ENCODE measurements around the gene TNS2. TPM values are rescaled to one million over a fixed set of nuclear protein-coding genes. Genes with fewer than 3 reads are reported as not detected.

Gene TNS2
- total RNA-seq, 4 donors from 2014 or later, result 48.2 to 397 (median 169) TPM

DNA sequence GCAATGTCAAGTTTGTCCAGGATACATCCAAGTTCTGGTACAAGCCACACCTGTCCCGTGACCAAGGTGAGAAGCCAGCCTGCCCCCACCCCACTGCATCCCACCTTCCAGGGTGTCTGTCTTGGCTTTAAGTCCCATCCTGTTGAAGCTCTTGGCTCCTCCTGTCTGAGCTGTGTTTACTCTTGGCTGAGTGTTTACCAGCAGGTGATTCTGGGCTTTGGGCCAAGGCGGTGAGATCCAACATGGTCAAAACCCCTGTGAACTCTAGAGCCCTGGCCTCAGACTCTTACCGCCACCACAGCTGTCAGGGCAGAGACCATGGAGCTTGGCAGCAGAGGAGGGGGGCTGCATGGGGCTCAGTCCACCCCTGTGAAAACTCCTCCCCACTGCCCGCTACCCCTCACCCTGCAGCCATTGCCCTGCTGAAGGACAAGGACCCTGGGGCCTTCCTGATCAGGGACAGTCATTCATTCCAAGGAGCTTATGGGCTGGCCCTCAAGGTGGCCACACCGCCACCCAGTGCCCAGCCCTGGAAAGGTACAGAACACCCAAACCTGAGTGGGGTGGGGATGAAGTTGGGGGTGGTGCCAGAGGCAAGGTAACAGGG lies 11.6 kb downstream of the TNS2 start:
- intact Hi-C loops (cut with DNase I; ENCODE audit: low total_unique reads), result loop anchor here (10.0 kb wide), 2 partner anchors 133 to 223 kb away; no protein-coding TSS in a partner anchor
- H3K4me1 ChIP-seq, result peaks cover 6 to 28% (median 18%) of the 10 kb centered on the region in 4 donors
- TF ChIP-seq POLR2A (IDR thresholded peaks at IDR 0.05) (no peak), POLR2AphosphoS5 (IDR thresholded peaks at IDR 0.05) (peak in 1 of 3 donors; percentile 43)
- TF ChIP-seq, protein P1, sequence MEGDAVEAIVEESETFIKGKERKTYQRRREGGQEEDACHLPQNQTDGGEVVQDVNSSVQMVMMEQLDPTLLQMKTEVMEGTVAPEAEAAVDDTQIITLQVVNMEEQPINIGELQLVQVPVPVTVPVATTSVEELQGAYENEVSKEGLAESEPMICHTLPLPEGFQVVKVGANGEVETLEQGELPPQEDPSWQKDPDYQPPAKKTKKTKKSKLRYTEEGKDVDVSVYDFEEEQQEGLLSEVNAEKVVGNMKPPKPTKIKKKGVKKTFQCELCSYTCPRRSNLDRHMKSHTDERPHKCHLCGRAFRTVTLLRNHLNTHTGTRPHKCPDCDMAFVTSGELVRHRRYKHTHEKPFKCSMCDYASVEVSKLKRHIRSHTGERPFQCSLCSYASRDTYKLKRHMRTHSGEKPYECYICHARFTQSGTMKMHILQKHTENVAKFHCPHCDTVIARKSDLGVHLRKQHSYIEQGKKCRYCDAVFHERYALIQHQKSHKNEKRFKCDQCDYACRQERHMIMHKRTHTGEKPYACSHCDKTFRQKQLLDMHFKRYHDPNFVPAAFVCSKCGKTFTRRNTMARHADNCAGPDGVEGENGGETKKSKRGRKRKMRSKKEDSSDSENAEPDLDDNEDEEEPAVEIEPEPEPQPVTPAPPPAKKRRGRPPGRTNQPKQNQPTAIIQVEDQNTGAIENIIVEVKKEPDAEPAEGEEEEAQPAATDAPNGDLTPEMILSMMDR (IDR thresholded peaks at IDR 0.05), result peak in 3 of 5 experiments; percentile 20 to 42 (median 34)
- H3K9me3 ChIP-seq, result no peaks in the 10 kb centered on the region
- peak overlapping the region in 3 of 4 donors; percentile 21 to 44 (median 36) for H3K27ac ChIP-seq
- DNase-seq, result peak; percentile 78
- H3K4me3 ChIP-seq, result no peak overlapping the region
- in situ Hi-C loops (cut with MboI; ENCODE audit: low pct_ligation_motif_present in 1 of 4, low pct_unique_long_range_greater_than_20kb in 1 of 4, low sequenced_read_pairs in 3 of 4), result loop anchor here in 3 of 4 donors (10.0 to 25.0 kb wide), 3 partner anchors 123 to 226 kb away; partner anchors contain the start of genes CSAD (in 2 of the 3), ZNF740 (in 2 of the 3), MYG1 (in 1 of the 3) and PFDN5 (in 1 of the 3)
- peaks cover 0 to 10% (median 0%) of the 10 kb centered on the region in 4 donors for H3K36me3 ChIP-seq
- WGBS, 2 donors (ENCODE audit: low coverage in 1 of 2), result 36% methylated on average over 5 of the region's 5 CpGs; no CpG with 5 or more reads in 1 of the 2 donors
- H3K27me3 ChIP-seq, result no peaks in the 10 kb centered on the region

DNA sequence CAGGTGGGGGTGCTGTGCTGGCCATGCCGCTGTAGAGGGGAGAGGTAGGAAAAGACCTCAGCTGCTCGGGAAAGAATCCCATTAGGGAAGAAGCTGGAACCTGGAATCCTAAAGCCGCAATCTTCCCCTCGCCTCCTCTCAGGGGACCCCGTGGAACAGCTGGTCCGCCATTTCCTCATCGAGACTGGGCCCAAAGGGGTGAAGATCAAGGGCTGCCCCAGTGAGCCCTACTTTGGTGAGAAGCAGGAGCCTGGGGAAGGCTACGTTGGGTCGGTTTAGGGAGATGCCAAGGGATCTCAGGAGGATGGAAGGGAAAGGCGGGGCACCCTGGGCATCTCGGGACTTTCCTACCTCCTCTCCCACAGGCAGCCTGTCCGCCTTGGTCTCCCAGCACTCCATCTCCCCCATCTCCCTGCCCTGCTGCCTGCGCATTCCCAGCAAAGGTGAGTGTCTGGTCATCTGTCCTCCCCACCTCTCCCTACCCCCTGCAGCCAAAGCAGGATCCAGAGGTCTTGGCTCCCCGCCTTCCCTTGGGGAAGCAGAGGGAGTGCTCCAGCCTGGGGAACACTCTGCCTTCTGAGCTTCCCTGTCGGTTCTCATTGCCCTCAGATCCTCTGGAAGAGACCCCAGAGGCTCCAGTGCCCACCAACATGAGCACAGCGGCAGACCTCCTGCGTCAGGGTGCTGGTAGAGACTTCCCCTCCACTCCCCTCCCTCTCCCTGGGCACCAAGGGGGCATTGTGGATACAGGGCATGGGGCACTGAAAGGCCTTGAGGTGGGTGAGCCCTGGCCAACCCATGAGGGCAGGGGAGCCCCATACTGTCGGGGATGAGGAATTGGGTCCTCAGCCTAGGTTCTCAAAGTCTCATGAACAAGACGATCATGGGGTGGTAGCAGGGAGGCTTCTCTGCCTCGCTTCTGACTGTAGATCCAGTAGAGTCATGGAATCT lies 12.4 kb downstream of the TNS2 start:
- no peak for DNase-seq
- Histone ChIP-seq H3K4me1 (peaks cover 6 to 28% (median 18%) of the 10 kb centered on the region in 4 donors), H3K9me3 (no peaks in the 10 kb centered on the region), H3K27me3 (no peaks in the 10 kb centered on the region), H3K27ac (peak overlapping the region in 2 of 4 donors; percentile 36 to 44), H3K4me3 (no peak overlapping the region), H3K36me3 (peaks cover 0 to 10% (median 0%) of the 10 kb centered on the region in 4 donors)
- intact Hi-C loops (cut with DNase I; ENCODE audit: low total_unique reads) (loop anchor here (10.0 kb wide), 2 partner anchors 133 to 223 kb away; no protein-coding TSS in a partner anchor), in situ Hi-C loops (cut with MboI; ENCODE audit: low pct_ligation_motif_present in 1 of 4, low pct_unique_long_range_greater_than_20kb in 1 of 4, low sequenced_read_pairs in 3 of 4) (loop anchor here in 3 of 4 donors (10.0 to 25.0 kb wide), 3 partner anchors 123 to 225 kb away; partner anchors contain the start of genes CSAD (in 2 of the 3), ZNF740 (in 2 of the 3), MYG1 (in 1 of the 3) and PFDN5 (in 1 of the 3))
- 72% methylated on average over 20 of the region's 20 CpGs; no CpG with 5 or more reads in 1 of the 2 donors for WGBS, 2 donors (ENCODE audit: low coverage in 1 of 2)
- no peak for TF ChIP-seq EP300 (IDR thresholded peaks at IDR 0.05; ENCODE audit: low read depth)
- TF ChIP-seq POLR2A (IDR thresholded peaks at IDR 0.05), result no peak
- TF ChIP-seq, protein P1 (IDR thresholded peaks at IDR 0.05), result no peak
- TF ChIP-seq POLR2AphosphoS5 (IDR thresholded peaks at IDR 0.05), result no peak

DNA sequence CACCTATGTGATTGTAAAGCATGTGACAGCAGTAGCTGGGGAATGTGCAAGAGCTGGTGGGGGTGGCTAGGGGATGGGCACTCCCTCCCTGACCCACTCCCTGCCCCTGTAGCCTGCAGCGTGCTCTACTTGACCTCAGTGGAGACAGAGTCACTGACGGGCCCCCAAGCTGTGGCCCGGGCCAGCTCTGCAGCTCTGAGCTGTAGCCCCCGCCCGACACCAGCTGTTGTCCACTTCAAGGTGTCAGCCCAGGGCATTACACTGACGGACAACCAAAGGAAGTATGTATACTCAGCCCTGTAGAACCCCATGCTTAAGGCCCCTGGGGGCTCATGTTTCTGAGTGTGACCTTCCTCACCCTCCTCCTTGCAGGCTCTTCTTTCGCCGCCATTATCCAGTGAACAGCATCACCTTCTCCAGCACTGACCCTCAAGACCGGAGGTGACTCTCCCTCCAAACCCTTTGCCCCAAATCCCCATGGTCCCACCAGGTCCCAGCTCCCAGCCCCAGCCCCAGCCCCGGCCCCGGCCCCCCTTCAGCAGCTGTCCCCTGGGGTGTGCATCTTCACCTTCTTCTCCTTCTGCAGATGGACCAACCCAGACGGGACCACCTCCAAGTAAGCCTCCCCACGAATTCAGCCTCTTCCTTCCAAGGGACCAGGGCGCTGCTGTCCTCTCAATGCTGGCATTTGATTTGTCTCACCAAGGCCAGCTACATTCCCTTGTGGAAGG lies 13.3 kb downstream of the TNS2 start:
- TF ChIP-seq, protein P1 (IDR thresholded peaks at IDR 0.05), result no peak
- TF ChIP-seq EP300 (IDR thresholded peaks at IDR 0.05; ENCODE audit: low read depth) (no peak), POLR2A (IDR thresholded peaks at IDR 0.05) (no peak), POLR2AphosphoS5 (IDR thresholded peaks at IDR 0.05) (no peak)
- in situ Hi-C loops (cut with MboI; ENCODE audit: low pct_ligation_motif_present in 1 of 4, low pct_unique_long_range_greater_than_20kb in 1 of 4, low sequenced_read_pairs in 3 of 4), result loop anchor here in 3 of 4 donors (10.0 to 25.0 kb wide), 3 partner anchors 122 to 224 kb away; partner anchors contain the start of genes CSAD (in 2 of the 3), ZNF740 (in 2 of the 3), MYG1 (in 1 of the 3) and PFDN5 (in 1 of the 3)
- Histone ChIP-seq H3K4me1 (peaks cover 6 to 28% (median 18%) of the 10 kb centered on the region in 4 donors), H3K36me3 (peaks cover 0 to 10% (median 0%) of the 10 kb centered on the region in 4 donors), H3K9me3 (no peaks in the 10 kb centered on the region), H3K4me3 (no peak overlapping the region), H3K27ac (peak overlapping the region in 2 of 4 donors; percentile 30 to 68), H3K27me3 (no peaks in the 10 kb centered on the region)
- WGBS, 2 donors (ENCODE audit: low coverage in 1 of 2), result 84% methylated on average over 14 of the region's 14 CpGs; no CpG with 5 or more reads in 1 of the 2 donors
- no peak for DNase-seq
- intact Hi-C loops (cut with DNase I; ENCODE audit: low total_unique reads), result loop anchor here (10.0 kb wide), 2 partner anchors 132 to 222 kb away; no protein-coding TSS in a partner anchor

Data from transverse colon (tissue), 4 donors.